Neuron (in vitro differentiated cells): ENCODE measurements around the gene ABHD4.
"Not testable (repeated sequence)": the region's sequence is repeated elsewhere in the genome, so short reads cannot be mapped to it uniquely, and the experiment has no call there.

Source experiments
- H2AFZ ChIP-seq: one replicate; pipeline ENCODE4 v1.6.1; 2013; ENCODE audit warnings: low read depth, mild to moderate bottlenecking, inconsistent platforms, low read length, moderate library complexity
- H3K27me3 ChIP-seq: one replicate; pipeline ENCODE4 v1.6.1; 2013; ENCODE audit warnings: low read length; ENCODE audit not compliant: insufficient read depth
- H3K36me3 ChIP-seq: one replicate; pipeline ENCODE4 v1.6.1; 2013; ENCODE audit warnings: low read length; ENCODE audit not compliant: insufficient read depth
- H3K4me1 ChIP-seq: one replicate; pipeline ENCODE4 v1.6.1; 2013; ENCODE audit warnings: low read length; ENCODE audit not compliant: insufficient read depth
- H3K4me3 ChIP-seq: 2 replicates; pipeline ENCODE4 v1.5.1; 2013; ENCODE audit warnings: mild to moderate bottlenecking, low read length, moderate library complexity
- H3K9me3 ChIP-seq: one replicate; pipeline ENCODE4 v1.6.1; 2013; ENCODE audit warnings: low read length

Gene ABHD4

DNA sequence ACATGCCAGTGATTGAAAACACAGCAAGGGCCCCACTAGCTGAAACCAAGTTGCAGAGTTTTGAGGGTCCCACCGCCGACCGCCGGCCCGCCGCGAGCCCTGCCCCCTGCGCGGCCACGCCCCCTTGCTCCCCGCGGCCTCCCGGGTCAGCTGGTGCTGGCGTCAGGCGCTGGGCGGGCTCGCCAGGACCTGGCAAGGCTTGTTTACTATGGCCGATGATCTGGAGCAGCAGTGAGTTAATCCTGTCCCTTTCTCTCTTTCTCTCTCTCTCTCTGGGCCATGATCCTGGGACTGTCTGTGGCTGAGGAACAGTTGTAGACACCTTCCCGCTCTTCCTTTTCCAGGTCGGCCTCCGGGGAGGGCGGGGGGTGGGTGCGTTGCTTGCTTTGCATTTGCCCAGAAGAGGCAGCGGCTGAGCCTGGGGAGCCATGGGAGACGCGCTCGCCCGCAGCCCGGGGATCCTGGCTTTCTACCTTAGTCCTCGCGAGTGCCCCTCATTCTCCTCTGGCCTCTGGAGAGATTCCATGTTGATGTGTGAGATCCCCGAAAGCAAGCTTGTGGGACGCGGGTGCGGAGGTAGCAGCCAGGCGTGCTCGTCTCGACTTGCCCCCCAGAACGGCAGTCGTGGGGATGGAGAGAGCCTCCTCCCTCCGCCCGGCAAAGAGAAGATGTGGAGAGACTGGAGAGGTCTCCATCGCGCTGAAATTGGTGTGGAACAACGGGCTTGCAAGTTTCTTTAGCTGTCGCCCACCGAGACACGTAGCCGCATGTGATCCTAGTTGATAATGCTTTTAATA, at the start of gene ABHD4:
Gene ABHD4 (plus strand): TSS at position 202 of the 797 bp plus-strand sequence. CDS start 7 bp downstream, at position 209.
- H3K4me3 ChIP-seq, result peak within 1 kb of the TSS; percentile 64
- H3K9me3 ChIP-seq, result peaks cover 3% of the 10 kb centered on the region
- H2AFZ ChIP-seq, result peak within 1 kb of the TSS; percentile 80
- no peaks in the 10 kb centered on the region for H3K36me3 ChIP-seq
- peaks cover 11% of the 10 kb centered on the region for H3K4me1 ChIP-seq
- H3K27me3 ChIP-seq, result peaks cover 17% of the 10 kb centered on the region

GRCh38 chr14:22549324-22549962, 48.7 kb upstream of the ABHD4 start:
- H3K9me3 ChIP-seq, result no peaks in the 10 kb centered on the region
- H3K4me3 ChIP-seq, result no peak overlapping the region
- H2AFZ ChIP-seq, result no peak overlapping the region
- peaks cover 8% of the 10 kb centered on the region for H3K4me1 ChIP-seq
- no peaks in the 10 kb centered on the region for H3K36me3 ChIP-seq
- H3K27me3 ChIP-seq, result no peaks in the 10 kb centered on the region

GRCh38 chr14:22549981-22550673, 48.0 kb upstream of the ABHD4 start:
- Histone ChIP-seq H2AFZ (no peak overlapping the region), H3K9me3 (no peaks in the 10 kb centered on the region)

GRCh38 chr14:22551605-22551997, 46.5 kb upstream of the ABHD4 start:
- peaks cover 4% of the 10 kb centered on the region for H3K4me1 ChIP-seq
- H3K9me3 ChIP-seq, result no peaks in the 10 kb centered on the region
- no peaks in the 10 kb centered on the region for H3K36me3 ChIP-seq
- no peak overlapping the region for H3K4me3 ChIP-seq
- no peaks in the 10 kb centered on the region for H3K27me3 ChIP-seq
- no peak overlapping the region for H2AFZ ChIP-seq

More at GRCh38 chr14:22549981-22550673, 48.0 kb upstream of the ABHD4 start:
- Histone ChIP-seq H3K4me3 (no peak overlapping the region), H3K4me1 (peaks cover 8% of the 10 kb centered on the region), H3K27me3 (no peaks in the 10 kb centered on the region), H3K36me3 (no peaks in the 10 kb centered on the region)

GRCh38 chr14:22552001-22552826, 45.9 kb upstream of the ABHD4 start:
- Histone ChIP-seq H3K9me3 (no peaks in the 10 kb centered on the region), H3K36me3 (no peaks in the 10 kb centered on the region), H3K27me3 (no peaks in the 10 kb centered on the region), H2AFZ (no peak overlapping the region), H3K4me3 (no peak overlapping the region), H3K4me1 (peaks cover 3% of the 10 kb centered on the region)

DNA sequence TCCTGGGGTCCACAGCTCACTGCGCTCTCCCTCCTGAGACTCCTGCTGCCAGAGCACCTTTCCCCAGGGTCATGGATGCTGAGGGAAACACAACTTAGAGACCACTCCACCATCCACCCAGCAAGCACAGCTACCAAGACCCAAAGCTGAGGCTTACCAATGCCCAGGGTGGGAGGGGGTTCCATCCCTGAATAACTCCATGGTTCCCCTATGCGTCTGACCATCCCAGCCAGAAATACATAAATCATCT, 45.3 kb upstream of the ABHD4 start:
- Histone ChIP-seq H3K9me3 (no peaks in the 10 kb centered on the region), H3K36me3 (no peaks in the 10 kb centered on the region), H3K27me3 (no peaks in the 10 kb centered on the region), H3K4me3 (no peak overlapping the region), H2AFZ (no peak overlapping the region), H3K4me1 (peaks cover 8% of the 10 kb centered on the region)

- Histone ChIP-seq H3K9me3 (no peaks in the 10 kb centered on the region), H3K4me1 (peaks cover 8% of the 10 kb centered on the region), H2AFZ (no peak overlapping the region), H3K27me3 (no peaks in the 10 kb centered on the region), H3K36me3 (no peaks in the 10 kb centered on the region), H3K4me3 (no peak overlapping the region)
Measured at GRCh38 chr14:22553445-22553844, 44.7 kb upstream of the ABHD4 start.

- H3K27me3 ChIP-seq, H3K4me3 ChIP-seq, H3K4me1 ChIP-seq, H2AFZ ChIP-seq, H3K9me3 ChIP-seq, H3K36me3 ChIP-seq: not testable (repeated sequence)
Measured at GRCh38 chr14:22553861-22554497, 44.1 kb upstream of the ABHD4 start.

DNA sequence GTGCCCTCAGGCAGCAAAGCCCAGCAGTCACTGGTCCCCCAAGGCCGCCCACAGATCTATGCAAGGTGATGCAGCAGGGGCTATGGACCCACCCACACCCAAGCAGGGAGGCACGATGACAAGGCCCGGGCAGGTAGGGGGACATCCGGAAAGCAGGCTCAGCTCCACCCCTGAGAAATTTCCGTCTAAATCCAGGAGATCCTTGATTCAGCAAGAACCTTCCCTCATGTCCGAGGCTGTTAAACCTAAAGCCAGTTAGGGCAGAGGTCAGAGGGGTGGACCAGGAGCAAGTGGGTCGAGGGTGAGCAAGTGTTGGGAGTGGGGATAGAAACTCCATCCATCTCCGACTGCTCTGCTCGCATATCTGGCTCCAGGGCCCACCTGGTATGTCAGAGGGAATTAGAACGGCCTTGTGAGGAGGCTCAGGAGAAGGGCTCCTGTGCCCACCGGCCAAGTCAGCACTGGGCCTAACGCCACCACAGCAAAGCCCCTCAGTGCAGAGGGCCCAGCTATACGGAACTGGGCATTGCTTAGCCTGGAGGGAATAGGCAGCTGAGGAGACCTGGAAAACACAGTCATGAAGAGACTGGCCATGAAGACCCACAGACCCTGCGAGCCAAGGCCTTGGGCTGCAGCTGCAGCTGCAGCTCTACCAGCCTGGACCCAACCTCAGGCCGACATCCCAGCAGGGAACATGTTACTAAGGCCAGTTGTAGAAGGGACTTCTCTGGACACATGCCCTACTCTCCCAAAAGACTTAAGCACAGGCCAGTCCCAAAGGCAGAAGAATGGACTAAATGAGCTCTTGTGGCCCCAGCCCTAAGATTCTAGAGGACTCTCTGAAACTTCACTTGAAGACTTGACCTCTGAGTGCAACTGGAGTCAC, 43.4 kb upstream of the ABHD4 start:
- Histone ChIP-seq H3K9me3 (no peaks in the 10 kb centered on the region), H3K4me1 (peaks cover 8% of the 10 kb centered on the region), H3K4me3 (no peak overlapping the region), H3K36me3 (no peaks in the 10 kb centered on the region), H3K27me3 (no peaks in the 10 kb centered on the region), H2AFZ (no peak overlapping the region)

DNA sequence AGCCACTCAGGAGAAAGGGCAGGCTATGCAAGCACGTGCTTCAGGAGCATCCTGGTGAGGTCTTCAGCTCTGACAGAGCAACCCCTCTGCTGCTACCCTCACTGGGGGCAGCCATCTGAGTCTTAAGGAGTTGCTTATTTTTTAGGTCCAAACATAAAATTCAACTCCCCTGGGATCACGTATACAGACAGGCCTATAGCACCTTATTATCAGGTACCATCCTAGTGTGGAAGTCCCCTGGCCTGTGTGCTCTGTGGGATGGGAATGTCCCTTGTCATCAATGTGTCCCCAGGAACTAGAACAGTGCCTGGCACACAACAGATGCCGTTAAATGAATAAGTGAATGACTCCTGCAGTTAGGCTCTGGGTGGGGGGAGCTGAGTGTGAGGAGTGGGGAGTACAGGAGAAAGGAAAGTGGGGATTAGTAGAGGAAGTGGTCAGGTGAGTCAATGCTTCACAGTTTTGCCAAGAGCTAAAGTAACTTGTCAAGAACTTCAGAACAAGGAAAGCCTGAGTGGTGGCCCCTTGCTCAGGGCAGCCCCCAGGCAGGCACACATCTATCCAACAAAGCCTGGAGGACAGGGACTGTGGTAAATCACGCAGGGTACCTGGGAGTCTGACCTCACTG, 42.6 kb upstream of the ABHD4 start:
- no peaks in the 10 kb centered on the region for H3K9me3 ChIP-seq
- H3K36me3 ChIP-seq, result no peaks in the 10 kb centered on the region
- H2AFZ ChIP-seq, result no peak overlapping the region
- H3K4me1 ChIP-seq, result peaks cover 5% of the 10 kb centered on the region
- no peaks in the 10 kb centered on the region for H3K27me3 ChIP-seq
- no peak overlapping the region for H3K4me3 ChIP-seq

DNA sequence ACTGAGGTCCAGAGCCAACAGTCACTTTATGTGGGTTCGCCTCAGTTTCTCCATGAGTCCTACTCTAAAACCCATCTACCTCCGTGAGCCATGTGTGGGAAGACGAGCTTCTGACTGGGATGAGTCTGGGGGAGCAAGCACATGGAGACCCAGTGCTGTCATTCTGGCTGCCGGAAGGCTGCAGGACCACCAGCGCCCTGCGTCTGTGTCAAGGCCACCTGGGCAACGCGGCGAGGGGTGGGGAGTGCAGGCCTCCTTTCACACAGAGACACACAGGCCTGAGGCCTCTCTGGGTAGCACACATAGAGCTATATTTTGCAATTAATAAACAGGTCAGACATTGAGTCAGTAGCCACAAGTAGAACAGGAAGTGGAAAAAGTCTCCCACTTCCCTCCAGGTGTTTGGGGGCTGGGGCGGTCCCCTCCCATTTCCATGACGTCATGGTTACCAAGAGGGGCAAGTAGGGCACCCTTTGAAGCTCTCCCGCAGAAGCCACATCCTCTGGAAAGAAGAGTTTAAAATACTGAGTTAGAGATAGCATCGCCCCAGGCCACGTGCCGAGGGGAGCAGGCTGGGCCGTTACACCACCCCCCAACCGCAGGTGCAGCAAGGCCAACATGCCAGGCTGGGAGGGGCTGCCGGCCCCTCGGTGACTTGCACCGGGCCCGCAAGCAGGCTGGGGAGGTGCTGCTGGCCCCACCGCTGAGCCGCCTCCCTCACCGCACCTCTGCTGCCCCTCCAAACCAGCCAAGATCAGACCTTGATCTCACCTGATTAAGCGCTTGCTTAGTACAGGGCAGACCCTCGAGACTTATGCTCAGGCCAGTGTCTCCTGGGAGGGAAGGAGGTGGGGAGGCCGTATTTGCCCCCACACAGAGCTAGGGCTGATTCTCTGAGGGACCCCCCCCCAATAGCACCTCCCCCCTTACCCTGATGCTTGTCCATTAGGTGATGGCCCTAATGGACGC, 41.8 kb upstream of the ABHD4 start:
- H2AFZ ChIP-seq, result peak overlapping the region; percentile 59
- peaks cover 5% of the 10 kb centered on the region for H3K4me1 ChIP-seq
- H3K36me3 ChIP-seq, result no peaks in the 10 kb centered on the region
- H3K4me3 ChIP-seq, result no peak overlapping the region
- H3K27me3 ChIP-seq, result no peaks in the 10 kb centered on the region
- H3K9me3 ChIP-seq, result no peaks in the 10 kb centered on the region
